ENCODE measurements around the gene ATP9A. TPM values are rescaled to one million over a fixed set of nuclear protein-coding genes. Genes with fewer than 3 reads are reported as not detected.

The ATP9A gene
- total RNA-seq, 6 experiments from 2014 or later, result 21.4 to 34.0 (median 22.8) TPM

DNA sequence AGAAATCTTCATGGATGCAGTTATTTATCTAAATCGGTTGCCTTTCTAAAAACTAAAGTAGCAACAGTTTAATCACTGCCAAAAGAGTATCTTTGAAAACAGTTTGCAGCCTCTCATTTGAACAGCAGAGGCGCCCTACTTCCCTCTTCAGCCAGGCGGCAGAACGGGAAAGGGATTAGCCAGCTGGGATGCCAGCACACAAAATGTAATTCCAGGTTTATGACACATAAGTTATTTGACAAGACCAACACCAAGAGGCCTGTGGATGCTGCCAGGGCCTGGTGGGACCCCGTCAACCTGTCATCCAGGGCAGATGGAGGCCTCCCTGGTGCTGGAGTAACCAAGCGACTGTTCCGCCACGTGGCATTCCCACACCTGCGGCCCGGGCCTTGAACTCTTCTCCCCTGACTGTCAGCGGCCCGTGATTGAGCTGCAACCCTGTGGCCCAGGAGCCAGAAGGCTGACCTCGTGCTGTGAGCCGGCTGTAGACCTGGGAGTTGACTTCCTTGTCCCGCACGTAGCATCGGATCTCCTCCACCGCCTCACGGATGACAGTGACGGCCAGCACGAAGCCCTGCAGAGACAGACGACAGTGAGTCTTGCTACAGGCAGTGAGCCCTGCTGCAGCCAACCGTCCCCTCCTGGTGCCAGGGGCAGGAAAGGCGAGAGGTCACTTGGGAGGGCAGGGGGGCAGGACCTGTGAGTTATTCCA lies 55.5 kb downstream of the ATP9A start:
- no peak overlapping the region for H3K27ac Mint-ChIP-seq
- DNase-seq, result peak; percentile 16
- H3K27me3 Mint-ChIP-seq (ENCODE audit: insufficient read depth), result peaks cover 3% of the 10 kb centered on the region; the same call in 1 of the 2 replicates
- no peak overlapping the region for H3K4me3 Mint-ChIP-seq
- H3K36me3 Mint-ChIP-seq (ENCODE audit: low read depth), result no peaks in the 10 kb centered on the region; the same call in 1 of the 2 replicates
- TF ChIP-seq, protein P1, sequence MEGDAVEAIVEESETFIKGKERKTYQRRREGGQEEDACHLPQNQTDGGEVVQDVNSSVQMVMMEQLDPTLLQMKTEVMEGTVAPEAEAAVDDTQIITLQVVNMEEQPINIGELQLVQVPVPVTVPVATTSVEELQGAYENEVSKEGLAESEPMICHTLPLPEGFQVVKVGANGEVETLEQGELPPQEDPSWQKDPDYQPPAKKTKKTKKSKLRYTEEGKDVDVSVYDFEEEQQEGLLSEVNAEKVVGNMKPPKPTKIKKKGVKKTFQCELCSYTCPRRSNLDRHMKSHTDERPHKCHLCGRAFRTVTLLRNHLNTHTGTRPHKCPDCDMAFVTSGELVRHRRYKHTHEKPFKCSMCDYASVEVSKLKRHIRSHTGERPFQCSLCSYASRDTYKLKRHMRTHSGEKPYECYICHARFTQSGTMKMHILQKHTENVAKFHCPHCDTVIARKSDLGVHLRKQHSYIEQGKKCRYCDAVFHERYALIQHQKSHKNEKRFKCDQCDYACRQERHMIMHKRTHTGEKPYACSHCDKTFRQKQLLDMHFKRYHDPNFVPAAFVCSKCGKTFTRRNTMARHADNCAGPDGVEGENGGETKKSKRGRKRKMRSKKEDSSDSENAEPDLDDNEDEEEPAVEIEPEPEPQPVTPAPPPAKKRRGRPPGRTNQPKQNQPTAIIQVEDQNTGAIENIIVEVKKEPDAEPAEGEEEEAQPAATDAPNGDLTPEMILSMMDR (IDR thresholded peaks at IDR 0.05), result peak; percentile 56
- H3K9me3 Mint-ChIP-seq, result no peaks in the 10 kb centered on the region
- peaks cover 15% of the 10 kb centered on the region for H3K4me1 Mint-ChIP-seq (ENCODE audit: low read depth)

DNA sequence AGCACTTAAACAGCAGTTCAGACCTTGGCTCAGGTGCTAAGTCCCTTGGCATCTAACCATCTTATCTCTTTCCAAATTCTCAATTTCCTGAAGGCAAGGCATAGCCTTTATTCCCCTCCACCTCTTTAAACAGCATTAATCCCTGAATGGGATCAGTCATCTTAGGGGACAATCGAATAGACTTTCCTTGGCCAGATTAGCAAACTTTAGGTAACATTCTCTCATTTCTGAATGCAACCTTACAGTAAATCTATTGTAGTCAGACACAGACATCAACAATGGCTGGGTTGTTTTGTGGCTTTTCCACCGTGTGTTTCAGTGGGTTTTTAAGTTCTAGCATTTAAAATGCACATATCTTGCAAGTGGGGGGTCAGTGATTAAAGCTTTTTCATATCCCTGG lies 56.8 kb downstream of the ATP9A start:
- Mint-ChIP-seq H3K27ac (no peak overlapping the region), H3K27me3 (ENCODE audit: insufficient read depth) (peaks cover 5% of the 10 kb centered on the region; the same call in 1 of the 2 replicates), H3K4me3 (no peak overlapping the region), H3K36me3 (ENCODE audit: low read depth) (no peaks in the 10 kb centered on the region; the same call in 1 of the 2 replicates), H3K4me1 (ENCODE audit: low read depth) (peaks cover 15% of the 10 kb centered on the region), H3K9me3 (no peaks in the 10 kb centered on the region)
- DNase-seq, result no peak
- TF ChIP-seq, protein P1 (IDR thresholded peaks at IDR 0.05), result no peak

DNA sequence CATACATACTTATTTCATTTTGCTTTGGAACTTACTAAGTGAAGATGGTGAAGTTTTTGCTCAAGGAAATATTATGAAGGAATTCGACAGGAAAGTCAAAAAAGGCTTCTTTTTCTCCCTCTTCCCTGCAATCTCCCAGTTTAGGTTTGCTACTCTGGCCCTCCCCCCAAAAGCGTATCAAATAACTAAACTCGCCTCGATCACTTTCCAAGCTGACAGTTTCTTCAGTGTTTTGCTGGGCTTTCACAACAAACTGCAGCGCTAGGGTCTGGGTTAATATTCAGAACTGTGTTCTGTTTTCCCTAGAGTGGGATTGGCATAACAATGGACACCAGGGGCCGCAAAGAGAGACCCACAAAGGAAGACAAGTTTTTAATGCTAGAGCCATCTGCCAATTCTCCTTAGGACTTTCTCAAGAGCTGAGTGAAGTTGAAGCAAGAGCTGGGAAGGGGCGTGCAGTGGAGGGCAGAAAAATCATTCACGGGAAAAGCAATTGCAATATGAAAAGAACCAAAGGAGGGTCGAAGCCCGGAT lies 57.8 kb downstream of the ATP9A start:
- Mint-ChIP-seq H3K27ac (no peak overlapping the region), H3K4me1 (ENCODE audit: low read depth) (peaks cover 7% of the 10 kb centered on the region), H3K36me3 (ENCODE audit: low read depth) (no peaks in the 10 kb centered on the region; the same call in 1 of the 2 replicates), H3K27me3 (ENCODE audit: insufficient read depth) (peaks cover 5% of the 10 kb centered on the region; the same call in 1 of the 2 replicates), H3K4me3 (no peak overlapping the region), H3K9me3 (no peaks in the 10 kb centered on the region)
- TF ChIP-seq, protein P1 (IDR thresholded peaks at IDR 0.05), result no peak
- DNase-seq, result no peak

DNA sequence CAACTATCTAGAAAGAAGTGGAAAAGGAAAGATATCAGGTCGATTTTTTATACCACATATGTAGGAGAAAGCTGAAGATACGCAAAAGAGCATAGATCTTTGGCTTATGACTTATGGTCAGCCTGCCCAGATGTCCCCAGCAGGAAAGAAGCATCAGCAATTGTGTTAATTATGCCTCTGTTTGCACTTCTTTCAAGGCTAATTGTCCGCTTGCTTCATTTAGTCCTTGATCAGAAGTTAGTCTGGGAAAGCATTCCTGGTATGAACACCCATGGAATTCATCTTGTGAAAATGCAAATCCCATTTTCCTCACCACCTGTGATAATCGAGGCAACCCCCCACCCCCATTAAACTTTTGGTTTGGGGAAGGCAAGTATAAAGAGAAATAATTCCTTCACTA lies 62.8 kb downstream of the ATP9A start:
- no peak for DNase-seq
- H3K27me3 Mint-ChIP-seq (ENCODE audit: insufficient read depth), result peaks cover 2% of the 10 kb centered on the region
- H3K27ac Mint-ChIP-seq, result no peak overlapping the region
- no peak overlapping the region for H3K4me3 Mint-ChIP-seq
- TF ChIP-seq, protein P1 (IDR thresholded peaks at IDR 0.05), result no peak
- peaks cover 9% of the 10 kb centered on the region for H3K4me1 Mint-ChIP-seq (ENCODE audit: low read depth)
- no peaks in the 10 kb centered on the region for H3K36me3 Mint-ChIP-seq (ENCODE audit: low read depth)
- H3K9me3 Mint-ChIP-seq, result no peaks in the 10 kb centered on the region

DNA sequence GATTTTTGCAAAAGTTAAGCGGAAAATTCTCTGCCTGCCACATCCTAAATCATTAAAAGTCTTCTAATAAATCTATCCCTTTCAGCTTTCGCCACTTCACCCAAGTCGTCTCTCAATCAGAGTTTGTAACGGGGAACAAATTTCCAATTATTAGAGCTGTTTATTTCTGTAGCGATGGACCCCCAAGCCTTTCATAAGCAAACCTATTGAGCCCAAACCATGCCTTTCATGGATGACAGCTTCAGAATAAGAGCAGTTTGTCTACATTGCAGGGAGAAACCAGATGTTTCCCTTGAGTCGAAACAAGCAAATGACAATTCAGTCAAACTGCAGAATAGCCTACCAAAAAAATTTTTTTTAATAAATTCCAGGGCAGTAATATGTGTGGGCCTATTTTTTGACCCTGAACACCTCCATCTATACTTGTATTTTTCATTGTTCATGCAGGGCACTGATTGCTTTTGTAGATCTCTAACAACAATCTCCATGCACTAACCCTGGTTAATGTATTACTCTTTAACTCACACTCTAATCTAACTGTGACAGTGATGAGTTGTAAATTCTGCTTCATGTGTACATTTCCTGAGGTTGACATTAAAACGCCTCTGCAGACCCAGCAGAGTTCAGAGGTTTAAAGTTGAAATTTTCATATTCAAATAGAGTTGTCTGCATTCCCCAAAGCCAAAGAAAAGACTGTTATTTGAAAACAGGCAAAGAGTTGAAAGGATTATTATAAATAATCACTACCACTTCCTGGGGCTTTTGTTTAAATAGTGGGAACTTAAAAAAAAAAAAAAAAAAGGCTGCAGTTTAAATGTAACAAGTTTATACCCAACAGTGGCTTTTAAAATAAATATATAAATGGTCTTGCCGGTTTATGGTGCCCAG lies 64.5 kb downstream of the ATP9A start:
- H3K36me3 Mint-ChIP-seq (ENCODE audit: low read depth), result no peaks in the 10 kb centered on the region
- TF ChIP-seq, protein P1 (IDR thresholded peaks at IDR 0.05), result no peak
- no peak overlapping the region for H3K4me3 Mint-ChIP-seq
- H3K27me3 Mint-ChIP-seq (ENCODE audit: insufficient read depth), result peaks cover 2% of the 10 kb centered on the region
- no peaks in the 10 kb centered on the region for H3K9me3 Mint-ChIP-seq
- peaks cover 9% of the 10 kb centered on the region for H3K4me1 Mint-ChIP-seq (ENCODE audit: low read depth)
- H3K27ac Mint-ChIP-seq, result no peak overlapping the region
- no peak for DNase-seq

Measured in HFFc6 (cell line).